Gastroesophageal sphincter (tissue), 4 donors: Measurements from ENCODE around the gene MMS22L. TPM values are rescaled to one million over a fixed set of nuclear protein-coding genes. Genes with fewer than 3 reads are reported as not detected.
A peak's percentile ranks its signal among the peaks of the same experiment; 100 is the strongest.

Experiments used
- ATAC-seq: fragments of 150-250 bp; one replicate; pipeline ENCODE4 v1.9.1; 2016; ENCODE audit warnings: mild to moderate bottlenecking, moderate library complexity
- H3K27ac ChIP-seq, 4 donors: fragments of 200-600 bp; sonication (generic) in 3 of 4; 1 replicate in 3 of 4; 2 replicates in 1 of 4; pipeline ENCODE4 v1.5.1; 2016 to 2019
- H3K27me3 ChIP-seq: fragments of 200-600 bp; sonication (generic); one replicate; pipeline ENCODE4 v1.5.1; 2019
- H3K36me3 ChIP-seq, 2 donors: fragments of 200-600 bp; sonication (generic); one replicate each; pipeline ENCODE4 v1.5.1; 2019; ENCODE audit warnings: control low read depth in 1 of 2
- H3K4me1 ChIP-seq, 3 donors: fragments of 200-600 bp; sonication (generic); 1 replicate in 2 of 3; 2 replicates in 1 of 3; pipeline ENCODE4 v1.5.1; 2016 to 2019; ENCODE audit warnings: control low read depth in 2 of 3
- H3K4me3 ChIP-seq, 2 donors: fragments of 200-600 bp; sonication (generic); one replicate each; pipeline ENCODE4 v1.5.1; 2019; ENCODE audit warnings: mild to moderate bottlenecking in 1 of 2, moderate library complexity in 1 of 2
- H3K9me3 ChIP-seq, 3 donors: fragments of 200-600 bp; sonication (generic); one replicate each; pipeline ENCODE4 v1.5.1; 2017 to 2019; ENCODE audit warnings: control low read depth in 2 of 3
- EP300 ChIP-seq: sonication (generic); formaldehyde crosslinking; IDR thresholded peaks from one replicate; pipeline ENCODE4 v1.6.1; 2017; ENCODE audit warnings: antibody characterized with exemption, mild to moderate bottlenecking
- POLR2A ChIP-seq, 2 donors: fragments of 450-650 bp; IDR thresholded peaks; one replicate each; pipeline ENCODE4 v1.6.1; 2017; ENCODE audit warnings: antibody characterized with exemption in 2 of 2, mild to moderate bottlenecking in 2 of 2, moderate library complexity in 1 of 2
- POLR2AphosphoS5 ChIP-seq: sonication (generic); formaldehyde crosslinking; IDR thresholded peaks from one replicate; pipeline ENCODE4 v1.6.1; 2017; ENCODE audit warnings: antibody characterized with exemption
- WGBS, 2 donors: methylation state at CpG; one replicate each; pipeline ENCODE4 v1.1.5; 2018; ENCODE audit warnings: low coverage in 1 of 2; 5-methylcytosine and 5-hydroxymethylcytosine counted together
- total RNA-seq, 4 donors: library from RNA; depleted of rRNA; stranded (reverse); fragments of >200 nt; gene quantifications; one replicate each; pipeline ENCODE4 v1.1.0, GENCODE V29; 2016
- TF ChIP-seq, protein P1 (sequence below), 4 experiments: fragments of 200-600 bp in 2 of 4; fragments of 450-650 bp in 2 of 4; sonication (generic) in 1 of 4; IDR thresholded peaks; one replicate each; pipeline ENCODE4 v1.5.1; 2017 to 2019; ENCODE audit warnings: antibody characterized with exemption in 4 of 4, mild to moderate bottlenecking in 2 of 4, moderate library complexity in 2 of 4

MMS22L gene
- total RNA-seq, 4 donors from 2014 or later: 3.7 to 21.8 (median 4.3) TPM

GRCh38 chr6:97198046-97198565, 84.9 kb downstream of the MMS22L start:
- H3K9me3 ChIP-seq: no peaks in the 10 kb centered on the region
- no peak overlapping the region for H3K4me3 ChIP-seq
- peaks cover 0 to 5% of the 10 kb centered on the region in 2 donors for H3K36me3 ChIP-seq
- ATAC-seq: no peak
- H3K4me1 ChIP-seq: no peaks in the 10 kb centered on the region
- TF ChIP-seq, protein P1, sequence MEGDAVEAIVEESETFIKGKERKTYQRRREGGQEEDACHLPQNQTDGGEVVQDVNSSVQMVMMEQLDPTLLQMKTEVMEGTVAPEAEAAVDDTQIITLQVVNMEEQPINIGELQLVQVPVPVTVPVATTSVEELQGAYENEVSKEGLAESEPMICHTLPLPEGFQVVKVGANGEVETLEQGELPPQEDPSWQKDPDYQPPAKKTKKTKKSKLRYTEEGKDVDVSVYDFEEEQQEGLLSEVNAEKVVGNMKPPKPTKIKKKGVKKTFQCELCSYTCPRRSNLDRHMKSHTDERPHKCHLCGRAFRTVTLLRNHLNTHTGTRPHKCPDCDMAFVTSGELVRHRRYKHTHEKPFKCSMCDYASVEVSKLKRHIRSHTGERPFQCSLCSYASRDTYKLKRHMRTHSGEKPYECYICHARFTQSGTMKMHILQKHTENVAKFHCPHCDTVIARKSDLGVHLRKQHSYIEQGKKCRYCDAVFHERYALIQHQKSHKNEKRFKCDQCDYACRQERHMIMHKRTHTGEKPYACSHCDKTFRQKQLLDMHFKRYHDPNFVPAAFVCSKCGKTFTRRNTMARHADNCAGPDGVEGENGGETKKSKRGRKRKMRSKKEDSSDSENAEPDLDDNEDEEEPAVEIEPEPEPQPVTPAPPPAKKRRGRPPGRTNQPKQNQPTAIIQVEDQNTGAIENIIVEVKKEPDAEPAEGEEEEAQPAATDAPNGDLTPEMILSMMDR (IDR thresholded peaks at IDR 0.05): no peak
- no peak for TF ChIP-seq POLR2AphosphoS5
- no peak for TF ChIP-seq EP300
- TF ChIP-seq POLR2A (IDR thresholded peaks at IDR 0.05): no peak
- no peak overlapping the region for H3K27ac ChIP-seq
- no peaks in the 10 kb centered on the region for H3K27me3 ChIP-seq
- 94% methylated on average over 3 of the region's 3 CpGs; no CpG with 5 or more reads in 1 of the 2 donors for WGBS, 2 donors

DNA sequence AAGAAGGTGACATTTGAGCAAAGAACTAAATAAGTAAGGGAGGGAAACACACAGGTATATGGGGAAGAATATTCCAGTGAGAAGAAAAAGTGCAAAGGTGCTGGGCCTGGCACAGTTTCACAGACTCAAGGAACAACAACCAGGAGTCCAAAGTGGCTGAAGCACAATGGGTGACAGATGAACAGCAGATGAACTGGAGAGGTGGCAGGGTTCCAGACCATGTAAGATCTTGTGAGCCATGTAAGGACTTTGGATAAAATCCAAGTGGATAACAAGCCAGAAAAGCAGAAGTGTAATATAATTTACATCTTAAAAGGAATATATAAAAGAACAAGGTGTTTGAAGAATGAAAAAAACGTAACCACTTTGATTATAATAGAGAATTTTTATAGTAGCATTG, 87.9 kb downstream of the MMS22L start:
- H3K27me3 ChIP-seq: no peaks in the 10 kb centered on the region
- TF ChIP-seq, protein P1 (IDR thresholded peaks at IDR 0.05): no peak
- TF ChIP-seq POLR2AphosphoS5 (no peak), POLR2A (IDR thresholded peaks at IDR 0.05) (no peak), EP300 (no peak)
- peaks cover 0 to 5% of the 10 kb centered on the region in 2 donors for H3K36me3 ChIP-seq
- H3K4me1 ChIP-seq: no peaks in the 10 kb centered on the region
- H3K27ac ChIP-seq: no peak overlapping the region
- ATAC-seq: no peak
- H3K4me3 ChIP-seq: no peak overlapping the region
- 25 to 64% methylated on average over 1 of the region's 1 CpG for WGBS, 2 donors
- H3K9me3 ChIP-seq: no peaks in the 10 kb centered on the region

DNA sequence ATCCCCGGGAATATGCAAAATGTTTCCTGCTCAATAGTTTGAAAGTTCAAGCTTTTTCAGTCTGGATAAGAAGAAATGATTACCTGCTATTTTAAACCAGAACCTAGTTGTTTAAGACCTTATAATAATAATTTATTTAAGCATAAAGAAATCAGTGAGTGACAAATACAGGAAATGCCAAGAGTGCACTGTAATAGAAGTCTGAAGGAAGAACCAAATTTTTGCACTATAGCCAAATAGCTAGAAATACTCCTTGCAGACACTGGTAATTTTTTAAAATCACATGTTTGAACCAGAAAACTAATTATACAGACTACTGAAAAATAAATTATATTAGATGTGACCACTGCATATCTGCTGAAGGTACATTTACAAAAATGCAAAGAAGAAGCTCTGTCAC, 93.2 kb downstream of the MMS22L start:
- no peak for TF ChIP-seq POLR2A (IDR thresholded peaks at IDR 0.05)
- no peak for TF ChIP-seq POLR2AphosphoS5
- no peak for TF ChIP-seq EP300
- TF ChIP-seq, protein P1 (IDR thresholded peaks at IDR 0.05): no peak
- H3K9me3 ChIP-seq: no peaks in the 10 kb centered on the region
- H3K4me3 ChIP-seq: no peak overlapping the region
- H3K27ac ChIP-seq: no peak overlapping the region
- 46 to 67% methylated on average over 1 of the region's 1 CpG for WGBS, 2 donors
- no peak for ATAC-seq
- H3K36me3 ChIP-seq: peaks cover 0 to 5% of the 10 kb centered on the region in 2 donors
- no peaks in the 10 kb centered on the region for H3K4me1 ChIP-seq
- no peaks in the 10 kb centered on the region for H3K27me3 ChIP-seq

- Histone ChIP-seq H3K27me3 (no peaks in the 10 kb centered on the region), H3K27ac (no peak overlapping the region), H3K4me3 (no peak overlapping the region), H3K36me3 (no peaks in the 10 kb centered on the region), H3K9me3 (no peaks in the 10 kb centered on the region), H3K4me1 (no peaks in the 10 kb centered on the region)
- ATAC-seq: no peak
- no peak for TF ChIP-seq POLR2A (IDR thresholded peaks at IDR 0.05)
- no peak for TF ChIP-seq EP300
- TF ChIP-seq POLR2AphosphoS5: no peak
- TF ChIP-seq, protein P1 (IDR thresholded peaks at IDR 0.05): no peak
Measured at GRCh38 chr6:97187951-97188350, 95.1 kb downstream of the MMS22L start.

DNA sequence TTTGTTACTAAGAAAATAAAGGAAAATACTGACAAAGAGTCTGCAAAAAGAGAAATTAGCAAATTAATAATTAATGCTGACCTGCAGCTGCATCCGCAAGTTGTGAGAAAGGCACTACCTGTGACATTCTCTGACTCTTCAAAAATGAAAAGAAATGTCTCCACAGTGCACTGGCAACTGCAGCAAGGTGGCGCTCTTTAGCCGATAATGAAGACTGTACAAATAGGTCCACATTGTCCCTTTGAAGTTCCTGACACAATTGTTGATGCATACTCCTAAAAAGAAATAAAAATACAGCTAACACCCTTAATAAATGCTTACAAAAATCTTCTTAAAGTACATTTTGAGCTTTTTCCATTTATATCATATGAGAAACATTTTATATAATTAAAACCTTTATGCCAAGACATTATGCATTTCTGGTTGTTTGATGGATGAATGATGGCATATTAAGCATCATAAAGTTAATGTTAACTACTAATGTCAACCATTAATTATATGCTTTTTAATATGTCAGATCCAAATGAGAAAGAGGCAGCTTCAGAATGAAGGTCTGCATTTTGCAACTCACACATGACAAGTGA, 96.5 kb downstream of the MMS22L start:
- 22 to 27% methylated on average over 3 of the region's 3 CpGs for WGBS, 2 donors

More for the DNA sequence above, 96.5 kb downstream of the MMS22L start:
- Histone ChIP-seq H3K4me1 (no peaks in the 10 kb centered on the region), H3K27ac (no peak overlapping the region), H3K9me3 (no peaks in the 10 kb centered on the region), H3K4me3 (no peak overlapping the region), H3K36me3 (no peaks in the 10 kb centered on the region), H3K27me3 (no peaks in the 10 kb centered on the region)
- ATAC-seq: no peak
- TF ChIP-seq POLR2AphosphoS5: no peak
- TF ChIP-seq, protein P1 (IDR thresholded peaks at IDR 0.05): peak; percentile 50 to 80 (median 60)
